ACHN (cell line): Measurements from ENCODE around the gene KIAA0586.
"Not testable (repeated sequence)": the region's sequence is repeated elsewhere in the genome, so short reads cannot be mapped to it uniquely, and the experiment has no call there.

ENCODE experiments used
- DNase-seq: peaks from one replicate; pipeline ENCODE4 v3.0.0-alpha.2; 2015
- in situ Hi-C: cut with HindIII; loops from 2 replicates; pipeline ENCODE4 v1.10.0; 2017; ENCODE audit warnings: low sequenced_read_pairs, low pct_ligation_motif_present, low pct_unique_long_range_greater_than_20kb

KIAA0586 gene

DNA sequence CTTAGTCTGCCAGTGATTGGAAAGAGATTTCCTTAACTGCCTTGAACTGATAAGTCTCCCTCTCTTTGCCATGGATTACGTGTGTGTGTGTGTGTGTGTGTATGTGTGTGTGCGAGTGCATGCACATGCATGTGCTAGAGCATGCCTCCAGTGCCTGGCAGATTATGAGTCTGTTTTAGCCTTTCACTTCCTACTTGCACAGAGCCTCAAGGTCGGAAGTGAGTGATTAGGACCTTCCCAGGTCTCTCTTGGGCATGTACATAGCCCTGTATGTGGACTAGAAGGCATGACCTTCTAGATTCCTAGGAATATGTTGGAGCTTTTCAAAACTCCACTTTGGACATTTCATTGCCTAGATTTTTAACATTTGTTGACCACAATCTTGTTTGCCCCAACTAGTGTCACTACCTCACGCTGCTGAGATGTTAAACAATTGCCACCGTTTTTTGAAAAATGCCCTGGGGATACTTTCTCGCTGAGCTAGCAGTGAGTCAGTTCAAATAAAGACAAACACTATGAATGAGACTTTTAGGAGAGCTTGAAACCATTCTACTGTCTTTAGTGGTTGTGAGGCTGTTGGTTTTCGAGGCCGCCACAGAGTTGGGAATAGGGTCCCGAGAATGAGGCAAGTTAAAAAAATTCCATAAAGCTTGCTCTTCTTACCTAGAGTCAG is 28.2 kb downstream of the KIAA0586 start:
- in situ Hi-C loops: no loop called here
- DNase-seq: no peak

DNA sequence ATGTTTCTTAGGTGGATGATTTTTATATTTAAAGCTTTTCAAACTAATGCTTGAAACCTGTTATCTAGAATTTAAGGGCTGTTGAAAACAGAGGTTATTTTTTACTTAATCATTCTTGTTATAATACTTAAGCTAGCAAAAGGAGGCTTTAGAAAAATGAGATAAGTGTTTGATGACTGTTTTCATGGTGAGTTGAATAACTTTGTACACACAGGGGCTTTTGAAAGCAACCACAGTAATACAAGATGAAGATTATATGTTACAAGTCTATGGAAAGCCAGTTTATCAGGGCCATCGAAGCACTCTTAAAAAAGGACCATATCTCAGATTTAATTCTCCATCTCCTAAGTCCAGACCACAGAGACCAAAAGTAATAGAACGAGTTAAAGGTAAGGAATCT is 33.3 kb downstream of the KIAA0586 start:
- no peak for DNase-seq
- in situ Hi-C loops: no loop called here

DNA sequence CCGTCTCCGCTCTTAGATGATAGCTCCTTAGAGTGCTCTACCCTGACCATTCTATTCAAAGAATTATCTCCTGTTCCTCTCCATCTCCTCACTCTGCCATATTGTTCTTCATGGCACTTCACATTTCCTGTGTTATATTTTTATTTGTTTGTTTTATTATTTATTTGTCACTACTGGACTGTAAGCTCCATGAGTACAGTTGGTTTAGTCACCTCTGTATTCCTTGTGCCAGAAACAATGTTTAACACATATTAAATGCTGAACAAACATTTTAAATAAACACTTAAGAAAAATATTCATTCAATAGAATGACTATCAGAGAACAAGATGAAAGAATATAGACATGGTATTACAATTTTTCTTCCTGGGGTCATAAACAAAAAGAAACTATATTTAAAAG is 35.6 kb downstream of the KIAA0586 start:
- in situ Hi-C loops: no loop called here
- DNase-seq: no peak

DNA sequence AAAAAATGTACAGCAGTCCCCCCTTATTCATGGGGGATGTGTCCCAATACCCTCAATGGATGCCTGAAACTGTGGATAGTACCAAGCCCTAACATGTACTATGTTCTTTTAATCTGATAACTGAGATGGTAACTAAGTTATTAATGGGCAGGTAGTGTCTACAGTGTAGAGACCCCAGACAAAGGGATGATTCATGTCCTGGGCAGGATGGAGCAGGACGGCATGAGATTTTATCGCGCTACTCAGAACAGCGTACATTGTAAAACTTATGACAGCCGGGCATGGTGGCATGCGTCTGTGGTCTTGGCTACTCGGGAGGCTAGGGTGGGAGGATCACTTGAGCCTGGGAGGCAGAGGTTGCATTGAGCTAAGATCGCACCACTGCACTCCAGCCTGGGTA is 37.1 kb downstream of the KIAA0586 start:
- in situ Hi-C loops: no loop called here
- DNase-seq: no peak

DNA sequence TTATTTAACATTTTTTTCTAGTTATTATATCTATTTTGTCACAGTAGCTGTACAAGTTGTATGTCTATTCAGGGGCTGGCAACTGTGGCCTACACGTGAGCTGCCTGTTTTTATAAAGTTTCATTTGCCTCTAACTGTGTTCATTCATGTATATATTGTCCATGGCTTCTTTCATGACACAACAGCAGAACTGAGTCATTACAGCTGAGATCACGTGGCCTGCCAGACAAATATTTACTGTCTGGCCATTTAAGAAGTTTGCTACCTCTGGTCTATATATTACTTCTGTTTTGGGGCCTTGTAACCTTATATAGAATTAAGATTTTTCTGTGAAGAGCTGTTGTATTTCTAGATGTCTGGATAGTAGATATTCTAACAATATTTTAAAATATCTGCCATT is 37.9 kb downstream of the KIAA0586 start:
- DNase-seq: no peak
- in situ Hi-C loops: no loop called here

DNA sequence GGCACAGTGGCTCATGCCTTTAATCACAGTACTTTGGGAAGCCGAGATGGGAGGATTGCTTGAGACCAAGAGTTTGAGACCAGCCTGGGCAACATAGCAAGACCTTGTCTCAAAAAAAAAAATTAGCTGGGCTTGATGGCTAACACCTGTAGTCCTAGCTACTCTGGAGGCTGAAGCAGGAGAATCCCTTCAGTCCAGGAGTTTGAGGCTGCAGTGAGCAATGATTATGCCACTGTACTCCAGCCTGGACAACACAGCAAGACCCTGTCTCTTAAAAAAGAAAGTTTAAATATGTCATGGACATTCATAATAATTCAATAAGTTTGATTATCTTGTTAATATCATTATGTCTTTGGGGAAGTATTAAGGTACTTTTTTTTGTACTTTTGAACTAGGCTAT is 38.9 kb downstream of the KIAA0586 start:
- DNase-seq: no peak
- in situ Hi-C loops: no loop called here

DNA sequence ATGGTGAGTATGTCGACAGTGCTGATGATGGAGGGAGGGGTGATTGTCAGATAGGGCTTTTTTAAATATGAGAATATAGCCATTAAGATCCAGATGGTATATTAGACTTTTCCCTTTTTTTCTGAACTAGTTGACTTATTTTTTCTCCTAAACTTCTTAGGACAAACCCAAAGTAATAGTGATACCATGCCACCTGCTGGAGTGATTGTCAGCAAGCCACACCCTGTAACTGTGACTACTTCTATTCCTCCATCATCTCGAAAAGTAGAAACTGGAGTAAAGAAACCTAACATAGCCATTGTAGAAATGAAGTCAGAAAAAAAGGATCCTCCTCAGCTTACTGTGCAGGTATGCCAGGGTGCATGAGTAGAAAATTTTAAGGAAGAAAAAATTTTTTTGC is 40.1 kb downstream of the KIAA0586 start:
- in situ Hi-C loops: no loop called here
- DNase-seq: no peak

DNA sequence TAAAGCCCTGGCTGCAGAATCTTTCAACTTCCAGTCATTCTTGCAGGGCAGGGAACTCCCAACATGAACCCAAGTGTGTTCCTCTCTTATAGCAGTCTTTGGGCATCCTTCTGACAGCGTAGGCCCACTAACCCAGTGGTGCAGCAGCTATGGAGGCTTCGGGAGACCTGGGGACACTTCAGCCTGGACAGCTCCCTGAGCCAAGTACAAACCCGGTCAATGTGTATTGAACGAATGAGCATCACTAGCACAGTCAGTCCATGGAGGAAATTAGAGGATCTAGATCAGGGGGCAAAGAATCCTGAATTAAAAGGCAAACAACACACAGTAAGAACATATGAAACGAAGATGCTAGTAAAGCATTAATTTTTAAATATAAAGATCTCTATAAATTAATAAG is 41.8 kb downstream of the KIAA0586 start:
- no peak for DNase-seq

DNA sequence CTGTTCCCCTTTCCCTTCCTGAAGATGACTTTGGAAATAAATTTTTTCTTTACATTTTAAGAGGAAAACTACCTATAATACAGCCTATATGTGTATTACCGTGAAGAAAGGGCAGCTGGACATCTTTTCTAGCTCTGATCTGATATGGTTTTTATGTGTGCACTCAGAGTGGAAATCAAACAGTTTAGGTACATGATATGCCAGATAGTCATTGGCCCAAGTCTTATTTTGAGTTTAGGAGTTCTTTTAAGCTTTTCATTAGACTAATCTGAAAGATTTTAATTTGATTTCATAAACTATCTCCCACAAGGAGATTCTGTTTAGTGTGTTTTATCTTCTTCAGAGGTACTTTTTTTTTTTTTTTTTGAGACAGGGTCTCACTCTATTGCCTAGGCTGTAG is 48.8 kb downstream of the KIAA0586 start:
- in situ Hi-C loops: no loop called here
- no peak for DNase-seq

More for the DNA sequence above, 41.8 kb downstream of the KIAA0586 start:
- in situ Hi-C loops: no loop called here

DNA sequence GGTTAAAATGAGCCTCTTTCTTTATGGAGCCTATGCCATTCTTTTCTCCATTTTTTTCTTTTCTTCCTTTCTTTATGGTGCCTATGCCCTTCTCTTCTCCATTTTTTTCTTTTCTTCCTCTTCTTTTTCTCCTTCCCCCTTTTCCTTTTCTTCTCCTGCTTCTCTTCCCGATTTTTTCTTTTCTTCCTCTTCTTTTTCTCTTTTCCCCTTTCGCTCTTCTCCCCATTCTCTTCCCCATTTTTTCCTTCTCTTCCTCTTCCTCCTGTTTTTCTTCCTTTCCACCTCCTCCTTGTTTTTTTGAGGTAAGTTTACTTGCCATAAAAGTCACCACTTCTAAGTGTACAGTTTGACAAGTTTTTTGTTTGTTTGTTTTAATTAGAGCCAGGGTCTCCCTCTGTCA is 50.1 kb downstream of the KIAA0586 start:
- in situ Hi-C loops: no loop called here
- DNase-seq: no peak

DNA sequence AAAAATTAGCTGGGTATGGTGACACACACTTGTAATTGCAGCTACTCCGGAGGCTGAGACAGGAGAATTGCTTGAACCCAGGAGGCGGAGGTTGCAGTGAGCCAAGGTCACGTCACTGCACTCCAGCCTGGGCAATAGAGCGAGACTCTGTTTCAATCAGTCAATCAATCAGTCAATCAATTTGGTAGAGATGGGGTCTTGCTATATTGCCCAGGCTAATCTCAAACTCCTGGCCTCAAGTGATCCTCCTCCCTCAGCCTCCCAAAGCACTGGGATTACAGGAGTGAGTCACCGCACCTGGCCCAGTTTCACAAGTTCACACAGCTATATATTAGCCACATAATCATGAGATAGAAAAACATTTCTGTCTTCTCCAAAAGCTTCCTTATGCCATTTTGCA is 50.8 kb downstream of the KIAA0586 start:
- not testable (repeated sequence) for DNase-seq

DNA sequence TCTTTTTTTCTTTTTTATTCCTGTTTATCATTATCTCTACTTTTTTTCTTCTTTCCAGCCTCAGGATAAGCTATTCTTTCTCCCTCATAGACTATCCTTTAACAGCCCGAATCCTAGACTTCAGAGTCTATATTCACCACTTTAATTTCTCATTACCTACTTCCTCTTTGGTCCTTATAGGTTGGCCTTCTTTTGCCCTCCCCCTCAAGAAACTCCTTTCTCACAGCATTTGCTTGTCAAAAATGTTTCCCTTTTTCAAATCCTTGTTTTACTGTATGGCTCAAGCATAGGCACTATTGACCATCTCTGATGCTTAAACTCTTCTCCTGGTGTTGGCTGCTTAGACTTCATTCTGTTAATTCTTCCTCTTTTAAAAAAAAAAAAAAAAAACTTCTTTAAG is 52.5 kb downstream of the KIAA0586 start:
- in situ Hi-C loops: no loop called here
- no peak for DNase-seq

More for the DNA sequence above, 50.8 kb downstream of the KIAA0586 start:
- in situ Hi-C loops: not testable (repeated sequence)

DNA sequence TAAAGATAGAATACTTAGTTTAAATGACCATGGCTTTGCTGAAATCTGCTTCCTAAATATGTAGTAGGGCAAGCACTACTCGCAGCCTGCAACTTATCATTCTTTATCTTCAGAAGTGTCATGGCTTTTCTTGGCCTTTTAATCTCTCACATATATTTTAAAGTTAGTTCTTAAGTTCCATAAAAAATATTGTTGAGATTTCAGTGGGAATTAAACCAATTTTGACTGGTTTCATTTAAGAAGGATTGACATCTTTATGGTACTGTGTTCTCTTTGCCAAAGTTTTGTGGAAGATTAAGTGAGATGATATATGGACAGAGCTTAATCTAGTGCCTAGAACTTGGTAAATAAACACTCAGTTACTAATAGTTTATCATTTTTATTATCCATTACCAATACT is 56.7 kb downstream of the KIAA0586 start:
- DNase-seq: no peak
- in situ Hi-C loops: no loop called here

DNA sequence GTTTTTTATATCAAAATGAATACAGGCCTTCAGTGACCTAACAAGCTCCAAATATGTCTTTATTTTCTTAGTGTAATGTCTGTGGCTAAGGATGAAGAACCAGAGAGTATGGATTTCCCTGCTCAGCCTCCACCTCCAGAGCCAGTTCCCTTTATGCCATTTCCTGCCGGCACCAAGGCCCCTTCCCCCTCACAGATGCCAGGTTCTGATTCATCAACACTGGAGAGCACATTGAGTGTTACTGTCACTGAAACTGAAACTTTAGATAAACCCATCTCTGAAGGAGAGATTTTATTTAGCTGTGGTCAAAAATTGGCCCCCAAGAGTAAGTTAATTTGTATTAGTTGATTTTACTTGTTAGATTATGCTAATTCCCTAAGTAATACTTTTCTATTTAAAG is 61.0 kb downstream of the KIAA0586 start:
- in situ Hi-C loops: no loop called here
- DNase-seq: peak; percentile 75

DNA sequence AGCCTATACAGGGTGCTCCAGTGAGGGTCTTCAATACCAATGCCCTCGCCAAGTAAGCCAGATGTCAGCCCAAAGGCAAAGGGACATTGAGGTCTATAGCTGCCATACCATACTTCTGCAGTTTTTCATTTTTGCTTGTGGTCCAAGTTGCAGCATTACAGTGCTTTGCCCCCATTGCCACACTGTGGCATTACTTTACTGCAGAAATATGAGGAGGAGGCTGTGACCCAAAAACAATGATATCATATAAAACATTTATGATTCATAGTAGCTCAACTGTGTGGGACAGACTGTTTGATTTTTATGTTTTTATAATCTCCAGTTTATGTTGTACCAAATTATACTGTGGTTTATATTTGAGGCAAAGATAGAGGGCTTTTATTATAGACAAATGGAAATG is 64.1 kb downstream of the KIAA0586 start:
- in situ Hi-C loops: no loop called here
- DNase-seq: no peak

DNA sequence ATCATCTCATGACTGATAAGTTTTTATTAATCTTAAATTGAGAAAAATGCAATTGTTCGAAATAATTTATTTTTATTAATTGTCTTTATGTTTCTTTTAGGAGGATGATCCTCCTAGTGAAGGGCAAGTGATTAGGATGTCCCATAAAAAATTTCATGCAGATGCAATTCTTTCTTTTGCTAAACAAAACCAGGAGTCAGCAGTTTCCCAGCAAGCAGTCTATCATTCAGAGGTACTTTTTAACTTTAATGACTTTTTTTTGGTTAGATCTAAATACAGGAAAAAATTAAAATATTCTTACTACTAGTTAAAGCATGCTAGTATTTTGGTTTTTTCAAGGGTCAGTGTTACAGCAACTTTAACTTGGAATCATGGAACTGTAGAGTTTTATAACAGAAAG is 64.5 kb downstream of the KIAA0586 start:
- no peak for DNase-seq
- in situ Hi-C loops: no loop called here

DNA sequence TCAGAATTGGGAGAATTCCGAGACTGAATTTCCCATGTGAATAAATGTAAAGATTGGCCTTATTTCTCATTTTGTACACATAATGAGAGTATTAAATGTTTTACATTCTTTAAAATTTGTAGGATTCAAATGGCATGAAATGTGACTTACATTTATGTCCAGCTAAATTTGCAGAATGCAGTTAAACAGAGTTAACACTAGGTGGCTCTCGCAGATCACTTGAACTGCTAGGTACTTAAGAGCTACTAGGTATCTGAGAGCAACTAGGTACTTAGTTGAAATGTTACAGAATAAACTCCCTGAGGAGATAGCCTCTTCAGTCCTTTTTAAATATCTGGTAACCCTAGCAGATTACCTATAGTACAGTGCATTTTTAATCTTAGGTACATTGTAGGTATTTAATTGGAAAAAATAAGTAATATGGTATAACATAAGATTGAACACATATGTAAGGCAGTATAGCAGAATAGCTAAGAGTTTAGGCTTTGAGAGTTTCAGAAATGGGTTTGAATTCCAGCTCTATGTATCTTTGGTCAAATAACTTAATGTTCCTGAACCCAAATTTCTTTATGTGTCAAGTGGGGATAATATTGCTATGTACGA is 73.8 kb downstream of the KIAA0586 start:
- in situ Hi-C loops: no loop called here
- DNase-seq: peak; percentile 67

DNA sequence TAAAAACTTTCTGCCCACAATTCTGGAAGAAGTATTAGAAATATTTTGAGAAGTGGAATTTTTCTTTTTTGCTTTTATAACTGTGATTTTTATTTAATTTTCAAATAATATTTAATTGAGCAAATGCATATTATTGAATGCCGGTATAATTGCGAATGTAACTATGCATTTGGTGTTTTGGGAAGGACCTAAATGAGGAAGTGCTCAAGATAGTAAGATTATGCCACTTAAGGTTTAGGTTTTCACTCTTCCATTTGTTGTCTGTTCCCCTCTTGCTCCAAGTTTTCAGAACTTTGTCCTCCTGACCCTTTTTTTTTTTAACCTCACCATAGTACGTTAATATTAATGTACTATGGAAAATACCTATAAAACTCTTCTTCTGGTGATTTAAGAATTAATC is 85.8 kb downstream of the KIAA0586 start:
- no peak for DNase-seq
- in situ Hi-C loops: no loop called here

DNA sequence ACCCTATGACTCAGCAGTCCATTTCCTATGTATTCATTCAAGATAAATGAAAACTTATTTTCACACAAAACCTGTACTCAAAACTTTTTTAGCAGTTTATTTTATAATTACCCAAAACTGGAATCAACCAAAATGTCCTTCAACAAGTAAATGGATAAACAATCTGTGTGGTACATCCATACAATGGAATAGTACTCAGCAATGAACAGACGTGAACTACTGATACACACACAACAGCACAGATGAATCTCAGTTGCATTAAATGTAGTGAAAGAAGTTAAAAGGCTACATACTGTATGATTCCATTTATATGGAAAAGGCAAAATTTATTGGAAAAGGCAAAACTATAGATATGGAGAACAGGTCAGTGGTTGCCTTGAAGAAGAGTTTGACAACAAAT is 90.1 kb downstream of the KIAA0586 start:
- in situ Hi-C loops: no loop called here
- no peak for DNase-seq

DNA sequence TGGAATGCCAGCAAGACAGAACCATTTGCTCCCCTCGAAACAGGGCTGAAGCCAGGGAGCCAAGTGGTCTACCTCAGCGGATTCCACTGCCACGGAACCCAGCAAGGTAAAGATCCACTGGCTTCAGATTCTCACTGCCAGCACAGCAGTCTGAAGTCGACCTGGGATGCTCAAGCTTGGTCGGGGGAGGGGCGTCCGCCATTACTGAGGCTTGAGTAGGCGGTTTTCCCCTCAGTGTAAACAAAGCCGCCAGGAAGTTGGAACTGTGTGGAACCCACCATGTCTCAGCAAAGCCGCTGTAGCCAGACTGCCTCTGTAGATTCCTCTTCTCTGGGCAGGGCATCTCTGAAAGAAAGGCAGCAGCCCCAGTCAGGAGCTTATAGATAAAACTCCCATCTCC is 98.2 kb downstream of the KIAA0586 start:
- DNase-seq, in situ Hi-C loops: not testable (repeated sequence)
